HepG2 (cell line): ENCODE measurements around the gene INHBC. TPM values are rescaled to one million over a fixed set of nuclear protein-coding genes. Genes with fewer than 3 reads are reported as not detected.

Experiments
- ERF ChIP-seq: IDR thresholded peaks from 2 replicates; pipeline ENCODE4 v1.6.1; 2018; ENCODE audit warnings: missing biosample characterization, missing genetic modification reagents
- GFI1 ChIP-seq: sonication (generic); formaldehyde crosslinking; IDR thresholded peaks from 2 replicates; pipeline ENCODE4 v1.5.0; 2020; ENCODE audit warnings: missing genetic modification reagents, mild to moderate bottlenecking, borderline replicate concordance
- HOXA7 ChIP-seq: sonication (generic); formaldehyde crosslinking; IDR thresholded peaks from 2 replicates; pipeline ENCODE4 v1.8.1; 2022; ENCODE audit warnings: mild to moderate bottlenecking, missing genetic modification reagents, moderate library complexity
- IRF2 ChIP-seq: IDR thresholded peaks from 2 replicates; pipeline ENCODE4 v1.6.1; 2018; ENCODE audit warnings: missing genetic modification reagents, missing compliant biosample characterization
- JARID2 ChIP-seq: sonication (generic); formaldehyde crosslinking; IDR thresholded peaks from 2 replicates; pipeline ENCODE4 v1.8.1; 2023; ENCODE audit warnings: missing genetic modification reagents, inconsistent platforms; ENCODE audit not compliant: insufficient replicate concordance
- PRMT3 ChIP-seq: sonication (generic); formaldehyde crosslinking; IDR thresholded peaks from 2 replicates; pipeline ENCODE4 v1.8.1; 2022; ENCODE audit warnings: low read depth, mild to moderate bottlenecking, moderate library complexity, missing genetic modification reagents, borderline replicate concordance
- RERE ChIP-seq: IDR thresholded peaks from 2 replicates; pipeline ENCODE4 v1.6.1; 2016; ENCODE audit warnings: low read depth, missing genetic modification reagents, missing compliant biosample characterization
- SETDB1 ChIP-seq: sonication (generic); formaldehyde crosslinking; IDR thresholded peaks from 2 replicates; pipeline ENCODE4 v1.5.1; 2020; ENCODE audit warnings: missing genetic modification reagents, mild to moderate bottlenecking, borderline replicate concordance
- SIN3A ChIP-seq: IDR thresholded peaks from 2 replicates; pipeline ENCODE4 v1.6.1; 2011; ENCODE audit warnings: low read depth, mild to moderate bottlenecking, control low read depth, low read length, borderline replicate concordance
- ZMYM4 ChIP-seq: sonication (generic); formaldehyde crosslinking; IDR thresholded peaks from 2 replicates; pipeline ENCODE4 v1.8.1; 2023; ENCODE audit warnings: mild to moderate bottlenecking, missing genetic modification reagents
- ZNF329 ChIP-seq: sonication (generic); formaldehyde crosslinking; IDR thresholded peaks from 2 replicates; pipeline ENCODE4 v1.9.0; 2021; ENCODE audit warnings: low read depth, mild to moderate bottlenecking, missing genetic modification reagents
- ZNF430 ChIP-seq: sonication (generic); formaldehyde crosslinking; IDR thresholded peaks from 2 replicates; pipeline ENCODE4 v1.9.0; 2021; ENCODE audit warnings: mild to moderate bottlenecking, missing genetic modification reagents
- ZNF431 ChIP-seq: sonication (generic); formaldehyde crosslinking; IDR thresholded peaks from 2 replicates; pipeline ENCODE4 v1.9.0; 2022; ENCODE audit warnings: missing genetic modification reagents, low read depth, mild to moderate bottlenecking, borderline replicate concordance
- ZNF713 ChIP-seq: sonication (generic); formaldehyde crosslinking; IDR thresholded peaks from 2 replicates; pipeline ENCODE4 v1.4.0; 2020; ENCODE audit warnings: mild to moderate bottlenecking, missing genetic modification reagents
- polyA plus RNA-seq, 8 experiments: library from polyadenylated mRNA; depleted of rRNA in 3 of 8; stranded (reverse) in 7 of 8; unstranded in 1 of 8; fragments of >200 nt; fragmentation: Illumina TruSeq in 4 of 8; extraction: Trizol in 4 of 8; gene quantifications; 2 replicates each; pipeline versions ENCODE4 v1.2.1 to v1.2.3, GENCODE V29; 2011 to 2016; ENCODE audit warnings: low read depth in 4 of 8, missing spikeins in 1 of 8, mixed read lengths in 1 of 8; ENCODE audit not compliant: insufficient read depth in 1 of 8
- total RNA-seq, 5 experiments: library from RNA; depleted of rRNA; stranded (reverse); fragments of >200 nt; fragmentation: Illumina TruSeq; extraction: Trizol; gene quantifications; 2 replicates each; pipeline ENCODE4 v1.2.3, GENCODE V29; 2016; ENCODE audit warnings: low read depth in 1 of 5
- TF ChIP-seq, protein P1 (sequence below): sonication (generic); formaldehyde crosslinking; IDR thresholded peaks from 2 replicates; pipeline ENCODE4 v1.4.0; 2020; ENCODE audit warnings: mild to moderate bottlenecking, low read depth, missing genetic modification reagents
- TF ChIP-seq, protein P2 (sequence below): sonication (generic); formaldehyde crosslinking; conservative IDR thresholded peaks from 2 replicates; pipeline ENCODE4 v1.8.0; 2022; ENCODE audit warnings: mild to moderate bottlenecking, moderate library complexity, missing genetic modification reagents
- TF ChIP-seq, protein P3 (sequence below): sonication (generic); formaldehyde crosslinking; IDR thresholded peaks from 2 replicates; pipeline ENCODE4 v1.4.0; 2020; ENCODE audit warnings: mild to moderate bottlenecking, low read depth, missing genetic modification reagents
- TF ChIP-seq, protein P4 (sequence below): sonication (generic); formaldehyde crosslinking; IDR thresholded peaks from 2 replicates; pipeline ENCODE4 v1.8.1; 2022; ENCODE audit warnings: mild to moderate bottlenecking, missing genetic modification reagents

INHBC gene
- total and polyA plus RNA-seq, 2 of the 13 experiments (the other 11 are each of a cell fraction or from before 2014, with no cell fraction given), result 1.8 to 13.8 TPM

GRCh38 chr12:57451233-57451778 lies 16.7 kb downstream of the INHBC start (continued):
- peak; percentile 91 for TF ChIP-seq GFI1 (CRISPR knock-in tag)
- no peak for TF ChIP-seq PRMT3 (CRISPR knock-in tag)
- TF ChIP-seq, protein P1, sequence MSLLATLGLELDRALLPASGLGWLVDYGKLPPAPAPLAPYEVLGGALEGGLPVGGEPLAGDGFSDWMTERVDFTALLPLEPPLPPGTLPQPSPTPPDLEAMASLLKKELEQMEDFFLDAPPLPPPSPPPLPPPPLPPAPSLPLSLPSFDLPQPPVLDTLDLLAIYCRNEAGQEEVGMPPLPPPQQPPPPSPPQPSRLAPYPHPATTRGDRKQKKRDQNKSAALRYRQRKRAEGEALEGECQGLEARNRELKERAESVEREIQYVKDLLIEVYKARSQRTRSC (CRISPR knock-in tag), result 0 out of 2 replicates have a peak, but pooled peaks have one; percentile 40
- TF ChIP-seq ERF (CRISPR knock-in tag), result peak; percentile 96
- TF ChIP-seq SETDB1, result no peak
- TF ChIP-seq ZNF329, result peak; percentile 81; the same call in 1 of the 2 replicates
- TF ChIP-seq, protein P2, sequence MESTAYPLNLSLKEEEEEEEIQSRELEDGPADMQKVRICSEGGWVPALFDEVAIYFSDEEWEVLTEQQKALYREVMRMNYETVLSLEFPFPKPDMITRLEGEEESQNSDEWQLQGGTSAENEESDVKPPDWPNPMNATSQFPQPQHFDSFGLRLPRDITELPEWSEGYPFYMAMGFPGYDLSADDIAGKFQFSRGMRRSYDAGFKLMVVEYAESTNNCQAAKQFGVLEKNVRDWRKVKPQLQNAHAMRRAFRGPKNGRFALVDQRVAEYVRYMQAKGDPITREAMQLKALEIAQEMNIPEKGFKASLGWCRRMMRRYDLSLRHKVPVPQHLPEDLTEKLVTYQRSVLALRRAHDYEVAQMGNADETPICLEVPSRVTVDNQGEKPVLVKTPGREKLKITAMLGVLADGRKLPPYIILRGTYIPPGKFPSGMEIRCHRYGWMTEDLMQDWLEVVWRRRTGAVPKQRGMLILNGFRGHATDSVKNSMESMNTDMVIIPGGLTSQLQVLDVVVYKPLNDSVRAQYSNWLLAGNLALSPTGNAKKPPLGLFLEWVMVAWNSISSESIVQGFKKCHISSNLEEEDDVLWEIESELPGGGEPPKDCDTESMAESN, result peak; percentile 89; the same call in 1 of the 2 replicates
- peak; percentile 96 for TF ChIP-seq IRF2
- TF ChIP-seq, protein P3, sequence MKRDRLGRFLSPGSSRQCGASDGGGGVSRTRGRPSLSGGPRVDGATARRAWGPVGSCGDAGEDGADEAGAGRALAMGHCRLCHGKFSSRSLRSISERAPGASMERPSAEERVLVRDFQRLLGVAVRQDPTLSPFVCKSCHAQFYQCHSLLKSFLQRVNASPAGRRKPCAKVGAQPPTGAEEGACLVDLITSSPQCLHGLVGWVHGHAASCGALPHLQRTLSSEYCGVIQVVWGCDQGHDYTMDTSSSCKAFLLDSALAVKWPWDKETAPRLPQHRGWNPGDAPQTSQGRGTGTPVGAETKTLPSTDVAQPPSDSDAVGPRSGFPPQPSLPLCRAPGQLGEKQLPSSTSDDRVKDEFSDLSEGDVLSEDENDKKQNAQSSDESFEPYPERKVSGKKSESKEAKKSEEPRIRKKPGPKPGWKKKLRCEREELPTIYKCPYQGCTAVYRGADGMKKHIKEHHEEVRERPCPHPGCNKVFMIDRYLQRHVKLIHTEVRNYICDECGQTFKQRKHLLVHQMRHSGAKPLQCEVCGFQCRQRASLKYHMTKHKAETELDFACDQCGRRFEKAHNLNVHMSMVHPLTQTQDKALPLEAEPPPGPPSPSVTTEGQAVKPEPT (CRISPR knock-in tag), result no peak
- peak; percentile 94 for TF ChIP-seq ZNF431 (CRISPR knock-in tag)
- peak; percentile 92 for TF ChIP-seq RERE (CRISPR knock-in tag)
- peak; percentile 92 for TF ChIP-seq ZMYM4
- no peak for TF ChIP-seq SIN3A
- peak; percentile 85; the same call in 1 of the 2 replicates for TF ChIP-seq ZNF430 (CRISPR knock-in tag)
- TF ChIP-seq ZNF713, result no peak
- TF ChIP-seq, protein P4, sequence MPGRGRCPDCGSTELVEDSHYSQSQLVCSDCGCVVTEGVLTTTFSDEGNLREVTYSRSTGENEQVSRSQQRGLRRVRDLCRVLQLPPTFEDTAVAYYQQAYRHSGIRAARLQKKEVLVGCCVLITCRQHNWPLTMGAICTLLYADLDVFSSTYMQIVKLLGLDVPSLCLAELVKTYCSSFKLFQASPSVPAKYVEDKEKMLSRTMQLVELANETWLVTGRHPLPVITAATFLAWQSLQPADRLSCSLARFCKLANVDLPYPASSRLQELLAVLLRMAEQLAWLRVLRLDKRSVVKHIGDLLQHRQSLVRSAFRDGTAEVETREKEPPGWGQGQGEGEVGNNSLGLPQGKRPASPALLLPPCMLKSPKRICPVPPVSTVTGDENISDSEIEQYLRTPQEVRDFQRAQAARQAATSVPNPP, result peak; percentile 87; the same call in 1 of the 2 replicates
- TF ChIP-seq JARID2, result peak; percentile 34
- TF ChIP-seq HOXA7 (CRISPR knock-in tag), result no peak
